Heart left ventricle (tissue), 16 donors: ENCODE results near the gene LSM12. TPM values are rescaled to one million over a fixed set of nuclear protein-coding genes. Genes with fewer than 3 reads are reported as not detected.

Experiments used
- ATAC-seq, 4 donors: fragments of 200-7000 bp; cut with Tn5 transposase; one replicate each; pipeline ENCODE4 v1.9.1; 2020 to 2022; ENCODE audit warnings: moderate library complexity in 4 of 4, mild to moderate bottlenecking in 3 of 4, moderate number of reproducible peaks in 1 of 4
- DNase-seq, 5 donors: peaks; one replicate each; pipeline ENCODE4 v3.0.0-alpha.2; 2020
- H3K27ac ChIP-seq, 12 donors: fragments of 200-600 bp; sonication (generic) in 4 of 12; one replicate each; pipeline versions ENCODE4 v1.5.0 to v1.8.0; 2016 to 2022; ENCODE audit warnings: mild to moderate bottlenecking in 2 of 12
- H3K27me3 ChIP-seq, 9 donors: fragments of 200-600 bp; sonication (generic) in 2 of 9; one replicate each; pipeline versions ENCODE4 v1.5.1 to v1.8.0; 2016 to 2022; ENCODE audit warnings: mild to moderate bottlenecking in 3 of 9
- H3K36me3 ChIP-seq, 9 donors: fragments of 200-600 bp; sonication (generic) in 2 of 9; one replicate each; pipeline versions ENCODE4 v1.5.0 to v1.8.0; 2018 to 2022; ENCODE audit warnings: mild to moderate bottlenecking in 2 of 9
- H3K4me1 ChIP-seq, 12 donors: fragments of 200-600 bp; sonication (generic) in 4 of 12; one replicate each; pipeline versions ENCODE4 v1.5.0 to v1.8.0; 2016 to 2022; ENCODE audit warnings: mild to moderate bottlenecking in 3 of 12
- H3K4me3 ChIP-seq, 12 donors: fragments of 200-600 bp; sonication (generic) in 4 of 12; one replicate each; pipeline versions ENCODE4 v1.5.0 to v1.8.0; 2017 to 2022; ENCODE audit warnings: mild to moderate bottlenecking in 9 of 12, moderate library complexity in 4 of 12
- H3K9me3 ChIP-seq, 12 donors: fragments of 200-600 bp; sonication (generic) in 4 of 12; one replicate each; pipeline versions ENCODE4 v1.5.0 to v1.8.0; 2016 to 2022; ENCODE audit warnings: mild to moderate bottlenecking in 1 of 12
- CTCF ChIP-seq, 12 donors: fragments of 200-600 bp; sonication (generic) in 4 of 12; IDR thresholded peaks; one replicate each; pipeline versions ENCODE4 v1.5.0 to v1.8.0; 2018 to 2022; ENCODE audit warnings: antibody characterized with exemption in 12 of 12, mild to moderate bottlenecking in 5 of 12
- POLR2A ChIP-seq, 2 donors: fragments of 450-650 bp; IDR thresholded peaks; one replicate each; pipeline ENCODE4 v1.6.1; 2017; ENCODE audit warnings: antibody characterized with exemption in 2 of 2, mild to moderate bottlenecking in 2 of 2, moderate library complexity in 2 of 2
- WGBS, 4 donors: extraction: QIAGEN DNeasy Blood & Tissue Kit in 2 of 4; methylation state at CpG; one replicate each; pipeline versions ENCODE4 v1.1.5 to v1.1.7; 2013 to 2018; 5-methylcytosine and 5-hydroxymethylcytosine counted together
- intact Hi-C, 10 donors: fragments of 100-400 bp; cut with DNase I; formaldehyde crosslinking; loops; one replicate each; pipeline versions ENCODE4 v1.11.1 to v1.14.2; 2022
- polyA plus RNA-seq, 2 donors: library from polyadenylated mRNA; stranded (reverse); fragments of 200-250 nt; gene quantifications; one replicate each; pipeline ENCODE4 v1.2.3, GENCODE V29; 2013
- total RNA-seq, 9 donors: library from RNA; depleted of rRNA in 2 of 9; stranded (reverse); fragments of >200 nt in 2 of 9; fragmentation: NEBNext Ultra II Directional in 3 of 9; extraction: Animal tissue kit (Norgen Biotek cat#: 25700) in 3 of 9; gene quantifications; one replicate each; pipeline versions ENCODE4 v1.1.0 to v1.2.4, GENCODE V29; 2016 to 2023
- donor health status: ischemic (EF 13 %, LVEDD 7.1; RV severe dilation, severe dysfunction).
- donor health status: healthy with polysubstance abuse.
- donor health status: DM: no; HTN: yes; CAD: no.
- donor health status: DM: no; HTN: no; CAD: no.
- donor health status: ischemic (EF 25% LVEDD 6.9; RV normal size, moderate dysfunction).
- donor health status: ischemic (EF 25% LVEDD 5.7; RV mildly dilated, moderate dysfunction).
- donor health status: healthy.
- donor health status: DM: yes; HTN: yes; CAD: no.
- donor health status: ischemic (EF 35%, LVEDD 5.7; RV mildly dilated, moderate dysfunction).
- donor health status: nonischemic (EF 11% LVEDD 7.7; RV severe dilation, severe dysfunction).
- donor health status: DM: yes; HTN: yes; CAD: no.
- donor health status: PGD.
- donor health status: ischemic (EF 29% LVEDD 5.4; RV normal size, mild dysfunction).
- donor health status: nonischemic (EF 23%, LVEDD 6.1; RV moderate dilation, normal function).

The LSM12 gene
- total and polyA plus RNA-seq, 11 donors, result 30.8 to 55.6 (median 43.7) TPM

GRCh38 chr17:44006598-44007345, 59.7 kb downstream of the LSM12 start:
- H3K27ac ChIP-seq, result peak overlapping the region in 7 of 12 donors; percentile 6 to 66 (median 42)

GRCh38 chr17:44006272-44006597, 60.2 kb downstream of the LSM12 start:
- TF ChIP-seq POLR2A (IDR thresholded peaks at IDR 0.05) (no peak), CTCF (IDR thresholded peaks at IDR 0.05) (no peak)
- Histone ChIP-seq H3K27me3 (peaks cover 13 to 30% (median 22%) of the 10 kb centered on the region in 9 donors), H3K9me3 (no peaks in the 10 kb centered on the region), H3K4me3 (peak overlapping the region; percentile 44 to 79 (median 67)), H3K27ac (peak overlapping the region in 2 of 12 donors; percentile 33 to 38), H3K4me1 (peaks cover 7 to 47% (median 33%) of the 10 kb centered on the region in 12 donors), H3K36me3 (peaks cover 0 to 12% (median 3%) of the 10 kb centered on the region in 9 donors)
- intact Hi-C loops, result loop anchor here in 5 of 10 donors (2.0 to 10.0 kb wide), 4 partner anchors 36 to 163 kb away; no protein-coding TSS in a partner anchor
- 3 to 6% (median 4%) methylated on average over 14 to 21 of the region's 21 CpGs for WGBS, 4 donors
- ATAC-seq (peak in 2 of 4 donors; percentile 1 to 4), DNase-seq (peak in 1 of 5 donors; percentile 17)

More at GRCh38 chr17:44006598-44007345, 59.7 kb downstream of the LSM12 start:
- intact Hi-C loops, result loop anchor here in 5 of 10 donors (2.0 to 10.0 kb wide), 4 partner anchors 36 to 162 kb away; no protein-coding TSS in a partner anchor
- Histone ChIP-seq H3K4me1 (peaks cover 8 to 52% (median 33%) of the 10 kb centered on the region in 12 donors), H3K9me3 (no peaks in the 10 kb centered on the region), H3K36me3 (peaks cover 0 to 12% (median 5%) of the 10 kb centered on the region in 9 donors), H3K4me3 (peak overlapping the region; percentile 44 to 79 (median 67)), H3K27me3 (peaks cover 13 to 30% (median 22%) of the 10 kb centered on the region in 9 donors)
- ATAC-seq, result peak; percentile 87 to 94 (median 92)
- TF ChIP-seq CTCF (IDR thresholded peaks at IDR 0.05), result peak in 11 of 12 donors; percentile 36 to 65 (median 55)
- TF ChIP-seq POLR2A (IDR thresholded peaks at IDR 0.05), result peak in 1 of 2 donors; percentile 30
- DNase-seq, result peak; percentile 96 to 99 (median 98)
- 0 to 1% (median 1%) methylated on average over 25 to 40 of the region's 40 CpGs for WGBS, 4 donors

- no peak for TF ChIP-seq POLR2A (IDR thresholded peaks at IDR 0.05)
- TF ChIP-seq CTCF (IDR thresholded peaks at IDR 0.05), result peak in 4 of 12 donors; percentile 8 to 32 (median 16)
- H3K4me3 ChIP-seq, result peak overlapping the region; percentile 44 to 79 (median 67)
- H3K9me3 ChIP-seq, result no peaks in the 10 kb centered on the region
- peak in 2 of 5 donors; percentile 16 to 72 for DNase-seq
- intact Hi-C loops, result loop anchor here in 5 of 10 donors (2.0 to 10.0 kb wide), 4 partner anchors 37 to 163 kb away; no protein-coding TSS in a partner anchor
- H3K36me3 ChIP-seq, result peaks cover 0 to 12% (median 0%) of the 10 kb centered on the region in 9 donors
- H3K4me1 ChIP-seq, result peaks cover 6 to 42% (median 33%) of the 10 kb centered on the region in 12 donors
- 1 to 9% (median 5%) methylated on average over 28 to 59 of the region's 59 CpGs for WGBS, 4 donors
- ATAC-seq, result peak in 3 of 4 donors; percentile 4 to 10 (median 7)
- peaks cover 13 to 30% (median 22%) of the 10 kb centered on the region in 9 donors for H3K27me3 ChIP-seq
- H3K27ac ChIP-seq, result peak overlapping the region in 1 of 12 donors; percentile 38
Observed at GRCh38 chr17:44005527-44006271, 60.8 kb downstream of the LSM12 start.
